HepG2 (cell line): ENCODE data around the gene ATG16L2. TPM values are rescaled to one million over a fixed set of nuclear protein-coding genes. Genes with fewer than 3 reads are reported as not detected.
A peak's percentile ranks its signal among the peaks of the same experiment; 100 is the strongest.

ENCODE experiments used
- ATAC-seq: fragments of 200-7000 bp; cut with Tn5 transposase; 3 replicates; pipeline ENCODE4 v1.9.1; 2020; ENCODE audit warnings: mild to moderate bottlenecking, moderate library complexity
- BruUV-seq: library from RNA; stranded (reverse); fragments of 400-500 nt; replicated peaks from 2 replicates; lab custom pipeline; 2021; lab: Mats Ljungman, UMichigan
- CTCF ChIA-PET: fragments of 300-600 bp; formaldehyde crosslinking; extraction: SDS; loops from one replicate; lab custom pipeline; 2021; ENCODE audit warnings: low total read pairs, inconsistent platforms, low intra/inter-chr PET ratio; lab: Yijun Ruan, JAX
- POLR2A ChIA-PET: fragments of 350-600 bp; sonication (Branson Sonifier 250); formaldehyde crosslinking; loops from one replicate; lab custom pipeline; 2020; ENCODE audit warnings: antibody characterized with exemption, inconsistent platforms; lab: Yijun Ruan, JAX
- DNase-seq: peaks from one replicate; pipeline ENCODE4 v3.0.0-alpha.2; 2015; ENCODE audit warnings: low spot score
- FAIRE-seq: peaks from 3 replicates; lab custom pipeline; 2011; peaks lifted over from hg19 to GRCh38; lab: Jason Lieb, UNC
- H2AFZ ChIP-seq: one replicate; pipeline ENCODE4 v1.6.1; 2011; ENCODE audit warnings: low read length, inconsistent platforms
- H3K27ac ChIP-seq: fragments of 300-600 bp; 3 replicates; pipeline ENCODE4 v1.8.0; 2011; ENCODE audit warnings: mixed run types, mild to moderate bottlenecking, mixed read lengths, low read length, inconsistent platforms; ENCODE audit not compliant: insufficient read depth; ENCODE audit errors: extremely low read length
- H3K27me3 ChIP-seq, 2 experiments: fragments of 200-600 bp in 1 of 2; 2 replicates in 1 of 2; 3 replicates in 1 of 2; pipeline versions ENCODE4 v1.6.0 to v1.8.0; 2011; ENCODE audit warnings: low read length in 2 of 2, mild to moderate bottlenecking in 2 of 2, moderate library complexity in 2 of 2, inconsistent platforms in 1 of 2; ENCODE audit not compliant: insufficient read depth in 2 of 2, control insufficient read depth in 1 of 2
- H3K36me3 ChIP-seq, 2 experiments: fragments of 200-600 bp in 1 of 2; replicated peaks in 1 of 2; 2 replicates in 1 of 2; 3 replicates in 1 of 2; pipeline versions ENCODE4 v1.5.1 to v1.8.0; 2011; ENCODE audit warnings: low read length in 2 of 2, inconsistent platforms in 1 of 2; ENCODE audit not compliant: insufficient read depth in 2 of 2, control insufficient read depth in 1 of 2
- H3K4me1 ChIP-seq: 2 replicates; pipeline ENCODE4 v1.5.1; 2012; ENCODE audit warnings: low read length, inconsistent platforms; ENCODE audit not compliant: insufficient read depth
- H3K4me2 ChIP-seq: 2 replicates; pipeline ENCODE4 v1.6.0; 2011; ENCODE audit warnings: low read depth, low read length, inconsistent platforms
- H3K4me3 ChIP-seq, 3 experiments: fragments of 200-600 bp in 1 of 3; sonication (generic), shearing (Covaris generic) in 1 of 3; replicated peaks in 1 of 3; 2 replicates each; pipeline ENCODE4 v1.5.1; 2011 to 2016; ENCODE audit warnings: low read length in 3 of 3, inconsistent platforms in 2 of 3, low read depth in 2 of 3, mild to moderate bottlenecking in 2 of 3, control low read depth in 1 of 3, mixed read lengths in 1 of 3; ENCODE audit not compliant: insufficient read depth in 1 of 3
- H3K79me2 ChIP-seq: one replicate; pipeline ENCODE4 v1.6.1; 2011; ENCODE audit warnings: low read length, inconsistent platforms; ENCODE audit not compliant: insufficient read depth
- H3K9ac ChIP-seq: 2 replicates; pipeline ENCODE4 v1.6.0; 2011; ENCODE audit warnings: mild to moderate bottlenecking, low read depth, low read length, inconsistent platforms; ENCODE audit not compliant: insufficient read depth
- H3K9me3 ChIP-seq: 2 replicates; pipeline ENCODE4 v1.5.1; 2012; ENCODE audit warnings: mild to moderate bottlenecking, low read length
- H4K20me1 ChIP-seq: 2 replicates; pipeline ENCODE4 v1.6.0; 2011; ENCODE audit warnings: inconsistent platforms, mild to moderate bottlenecking, low read length, moderate library complexity; ENCODE audit not compliant: insufficient read depth
- AKAP8 ChIP-seq: sonication (generic); formaldehyde crosslinking; IDR thresholded peaks from 2 replicates; pipeline ENCODE4 v1.5.1; 2020; ENCODE audit warnings: mild to moderate bottlenecking, missing genetic modification reagents
- GATAD2A ChIP-seq: IDR thresholded peaks from 2 replicates; pipeline ENCODE4 v1.6.1; 2016
- GLI4 ChIP-seq: sonication (generic); formaldehyde crosslinking; IDR thresholded peaks from 2 replicates; pipeline ENCODE4 v1.5.1; 2020; ENCODE audit warnings: missing genetic modification reagents, mild to moderate bottlenecking, moderate library complexity, borderline replicate concordance
- HINFP ChIP-seq: sonication (generic); formaldehyde crosslinking; IDR thresholded peaks from 2 replicates; pipeline ENCODE4 v1.4.0; 2020; ENCODE audit warnings: low read depth, mild to moderate bottlenecking, missing genetic modification reagents
- NONO ChIP-seq, 2 experiments: fragments of 450-650 bp in 1 of 2; sonication (generic) in 1 of 2; formaldehyde crosslinking in 1 of 2; IDR thresholded peaks in 1 of 2; conservative IDR thresholded peaks in 1 of 2; 2 replicates each; pipeline versions ENCODE4 v1.6.1 to v1.8.0; 2017 to 2022; ENCODE audit warnings: mild to moderate bottlenecking in 1 of 2, missing genetic modification reagents in 1 of 2, moderate library complexity in 1 of 2
- ZNF121 ChIP-seq: sonication (generic); formaldehyde crosslinking; IDR thresholded peaks from 2 replicates; pipeline ENCODE4 v1.5.0; 2020; ENCODE audit warnings: mild to moderate bottlenecking, missing genetic modification reagents
- ZNF224 ChIP-seq: sonication (generic); formaldehyde crosslinking; IDR thresholded peaks from 2 replicates; pipeline ENCODE4 v1.5.0; 2020; ENCODE audit warnings: mild to moderate bottlenecking, missing genetic modification reagents
- ZSCAN31 ChIP-seq: sonication (generic); formaldehyde crosslinking; IDR thresholded peaks from 2 replicates; pipeline ENCODE4 v1.5.0; 2020; ENCODE audit warnings: low read depth, mild to moderate bottlenecking, missing genetic modification reagents
- WGBS: methylation state at CpG from one replicate; pipeline ENCODE4 v1.1.6; 2017; ENCODE audit warnings: low lambda C conversion rate; 5-methylcytosine and 5-hydroxymethylcytosine counted together
- in situ Hi-C: cut with HindIII; loops from 2 replicates; pipeline ENCODE4 v1.10.0; 2017; ENCODE audit warnings: low pct_unique_long_range_greater_than_20kb; ENCODE audit not compliant: extremely low pct_ligation_motif_present
- intact Hi-C: fragments of 100-400 bp; cut with micrococcal nuclease; formaldehyde crosslinking; loops from one replicate; pipeline ENCODE4 v1.10.0; 2022; ENCODE audit not compliant: unreplicated experiment
- polyA plus RNA-seq, 8 experiments: library from polyadenylated mRNA; depleted of rRNA in 3 of 8; stranded (reverse) in 7 of 8; unstranded in 1 of 8; fragments of >200 nt; fragmentation: Illumina TruSeq in 4 of 8; extraction: Trizol in 4 of 8; gene quantifications; 2 replicates each; pipeline versions ENCODE4 v1.2.1 to v1.2.3, GENCODE V29; 2011 to 2016; ENCODE audit warnings: low read depth in 4 of 8, missing spikeins in 1 of 8, mixed read lengths in 1 of 8; ENCODE audit not compliant: insufficient read depth in 1 of 8
- total RNA-seq, 5 experiments: library from RNA; depleted of rRNA; stranded (reverse); fragments of >200 nt; fragmentation: Illumina TruSeq; extraction: Trizol; gene quantifications; 2 replicates each; pipeline ENCODE4 v1.2.3, GENCODE V29; 2016; ENCODE audit warnings: low read depth in 1 of 5

Gene ATG16L2
- total and polyA plus RNA-seq, 2 of the 13 experiments (the other 11 are each of a cell fraction or from before 2014, with no cell fraction given) = 6.2 to 14.8 TPM

- TF ChIP-seq HINFP (CRISPR knock-in tag) = no peak; the same call in 1 of the 2 replicates
- TF ChIP-seq, all 625 proteins: peak for 142
Observed at GRCh38 chr11:72778535-72779494, 35.4 kb upstream of the ATG16L2 start (continued).

- H3K9ac ChIP-seq = peak overlapping the region; percentile 71
- POLR2A ChIA-PET = interaction anchor here (0.9 to 10.0 kb wide), 9 partner anchors 7 to 54 kb away, joined by 4 to 103 read pairs (median 17); partner anchors contain the start of gene STARD10
- WGBS = 57% methylated on average over 4 of the region's 4 CpGs
- H3K4me1 ChIP-seq = peaks cover 89% of the 10 kb centered on the region
- peaks cover 7% of the 10 kb centered on the region; the same call in 1 of the 2 replicates for H4K20me1 ChIP-seq
- H3K4me3 ChIP-seq = peak overlapping the region; percentile 81 to 88 (median 87)
- ATAC-seq (no peak), FAIRE-seq (no peak), DNase-seq (no peak)
- H3K27ac ChIP-seq = peak overlapping the region; percentile 70
- BruUV-seq = no TSS peak
- CTCF ChIA-PET = no interaction called here
- in situ Hi-C loops (no loop called here), intact Hi-C loops (no loop called here)
- H2AFZ ChIP-seq = no peak overlapping the region
- H3K9me3 ChIP-seq = no peaks in the 10 kb centered on the region
- H3K27me3 ChIP-seq = no peaks in the 10 kb centered on the region; a peak in 1 of 5 replicates
- peak overlapping the region; percentile 90 for H3K4me2 ChIP-seq
- H3K36me3 ChIP-seq = peaks cover 0 to 6% of the 10 kb centered on the region in 2 experiments; a peak in 3 of 5 replicates
- H3K79me2 ChIP-seq = peaks cover 42% of the 10 kb centered on the region
- TF ChIP-seq ZSCAN31 = 0 out of 2 replicates have a peak, but pooled peaks have one; percentile 26
- TF ChIP-seq GLI4 (CRISPR knock-in tag) = no peak
- no peak for TF ChIP-seq ZNF224 (CRISPR knock-in tag)
- no peak for TF ChIP-seq GATAD2A (CRISPR knock-in tag)
- TF ChIP-seq ZNF121 (CRISPR knock-in tag) = 0 out of 2 replicates have a peak, but pooled peaks have one; percentile 3
- 0 out of 2 replicates have a peak, but pooled peaks have one; percentile 14 for TF ChIP-seq AKAP8
- no peak for TF ChIP-seq NONO (IDR thresholded peaks at IDR 0.05)
- TF ChIP-seq NONO (CRISPR knock-in tag; conservative IDR thresholded peaks at IDR 0.05) = peak; percentile 6; the same call in 1 of the 2 replicates
Observed at GRCh38 chr11:72779495-72780128, 34.6 kb upstream of the ATG16L2 start.
